Upper lobe of left lung (tissue), 4 donors: Measurements from ENCODE around the gene OBSCN.

Source experiments
- POLR2A ChIP-seq, 4 donors: fragments of 450-650 bp; IDR thresholded peaks; one replicate each; pipeline ENCODE4 v1.5.1; 2016 to 2017; ENCODE audit warnings: antibody characterized with exemption in 4 of 4, mild to moderate bottlenecking in 2 of 4
- POLR2AphosphoS5 ChIP-seq, 2 donors: sonication (generic); formaldehyde crosslinking; IDR thresholded peaks; one replicate each; pipeline ENCODE4 v1.5.1; 2017; ENCODE audit warnings: antibody characterized with exemption in 2 of 2
- TF ChIP-seq, protein P1 (sequence below), 6 experiments: fragments of 450-650 bp in 4 of 6; fragments of 200-600 bp in 2 of 6; sonication (generic) in 2 of 6; IDR thresholded peaks; one replicate each; pipeline ENCODE4 v1.5.1; 2016 to 2019; ENCODE audit warnings: antibody characterized with exemption in 6 of 6

DNA sequence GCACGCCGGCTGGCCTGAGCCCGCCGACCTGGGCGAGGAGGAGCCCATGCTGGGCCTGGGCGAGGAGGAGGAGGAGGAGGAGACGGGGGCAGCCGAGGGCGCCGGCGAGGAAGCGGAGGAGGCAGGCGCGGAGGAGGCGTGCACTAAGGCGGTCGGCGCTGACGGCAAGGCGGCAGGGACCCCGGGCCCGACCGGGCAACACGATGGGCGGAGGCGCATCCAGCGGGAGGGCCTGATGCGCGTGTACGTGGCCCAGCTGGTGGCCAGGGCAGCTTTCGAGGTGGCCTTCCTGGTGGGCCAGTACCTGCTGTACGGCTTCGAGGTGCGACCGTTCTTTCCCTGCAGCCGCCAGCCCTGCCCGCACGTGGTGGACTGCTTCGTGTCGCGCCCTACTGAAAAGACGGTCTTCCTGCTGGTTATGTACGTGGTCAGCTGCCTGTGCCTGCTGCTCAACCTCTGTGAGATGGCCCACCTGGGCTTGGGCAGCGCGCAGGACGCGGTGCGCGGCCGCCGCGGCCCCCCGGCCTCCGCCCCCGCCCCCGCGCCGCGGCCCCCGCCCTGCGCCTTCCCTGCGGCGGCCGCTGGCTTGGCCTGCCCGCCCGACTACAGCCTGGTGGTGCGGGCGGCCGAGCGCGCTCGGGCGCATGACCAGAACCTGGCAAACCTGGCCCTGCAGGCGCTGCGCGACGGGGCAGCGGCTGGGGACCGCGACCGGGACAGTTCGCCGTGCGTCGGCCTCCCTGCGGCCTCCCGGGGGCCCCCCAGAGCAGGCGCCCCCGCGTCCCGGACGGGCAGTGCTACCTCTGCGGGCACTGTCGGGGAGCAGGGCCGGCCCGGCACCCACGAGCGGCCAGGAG is 49.5 kb upstream of the OBSCN start:
- TF ChIP-seq, protein P1, sequence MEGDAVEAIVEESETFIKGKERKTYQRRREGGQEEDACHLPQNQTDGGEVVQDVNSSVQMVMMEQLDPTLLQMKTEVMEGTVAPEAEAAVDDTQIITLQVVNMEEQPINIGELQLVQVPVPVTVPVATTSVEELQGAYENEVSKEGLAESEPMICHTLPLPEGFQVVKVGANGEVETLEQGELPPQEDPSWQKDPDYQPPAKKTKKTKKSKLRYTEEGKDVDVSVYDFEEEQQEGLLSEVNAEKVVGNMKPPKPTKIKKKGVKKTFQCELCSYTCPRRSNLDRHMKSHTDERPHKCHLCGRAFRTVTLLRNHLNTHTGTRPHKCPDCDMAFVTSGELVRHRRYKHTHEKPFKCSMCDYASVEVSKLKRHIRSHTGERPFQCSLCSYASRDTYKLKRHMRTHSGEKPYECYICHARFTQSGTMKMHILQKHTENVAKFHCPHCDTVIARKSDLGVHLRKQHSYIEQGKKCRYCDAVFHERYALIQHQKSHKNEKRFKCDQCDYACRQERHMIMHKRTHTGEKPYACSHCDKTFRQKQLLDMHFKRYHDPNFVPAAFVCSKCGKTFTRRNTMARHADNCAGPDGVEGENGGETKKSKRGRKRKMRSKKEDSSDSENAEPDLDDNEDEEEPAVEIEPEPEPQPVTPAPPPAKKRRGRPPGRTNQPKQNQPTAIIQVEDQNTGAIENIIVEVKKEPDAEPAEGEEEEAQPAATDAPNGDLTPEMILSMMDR (IDR thresholded peaks at IDR 0.05): no peak
- TF ChIP-seq POLR2A (IDR thresholded peaks at IDR 0.05) (no peak), POLR2AphosphoS5 (IDR thresholded peaks at IDR 0.05) (no peak)
